GM12873 (cell line): ENCODE measurements around the gene BRD3.

Experiments
- CTCF ChIP-seq: IDR thresholded peaks from 2 replicates; pipeline ENCODE4 v1.5.1; 2012; ENCODE audit warnings: low read depth, mild to moderate bottlenecking, moderate library complexity, low read length, control low read depth; ENCODE audit not compliant: insufficient read depth; ENCODE audit errors: missing control alignments

The BRD3 gene

GRCh38 chr9:134069480-134070399 lies 1.9 kb upstream of the BRD3 start:
- TF ChIP-seq CTCF: no peak

GRCh38 chr9:134068744-134069479 lies 1.1 kb upstream of the BRD3 start:
- no peak for TF ChIP-seq CTCF

GRCh38 chr9:134066913-134067851 lies 644 bp downstream of the BRD3 start:
- no peak for TF ChIP-seq CTCF

- no peak for TF ChIP-seq CTCF
These were observed 1.3 kb downstream of the BRD3 start for GRCh38 chr9:134066526-134066912.

- TF ChIP-seq CTCF: no peak
These were observed 2.0 kb downstream of the BRD3 start for GRCh38 chr9:134065612-134066419.

- no peak for TF ChIP-seq CTCF
These were observed 3.1 kb downstream of the BRD3 start for GRCh38 chr9:134064711-134065110.
